IMR-90 (cell line): Measurements from ENCODE around the gene TSNAXIP1. TPM values are rescaled to one million over a fixed set of nuclear protein-coding genes. Genes with fewer than 3 reads are reported as not detected.

Source experiments
- ATAC-seq: fragments of 200-7000 bp; cut with Tn5 transposase; 2 replicates; pipeline ENCODE4 v1.9.1; 2020; ENCODE audit warnings: low read depth, mild to moderate bottlenecking, moderate library complexity
- BruUV-seq: library from RNA; stranded (reverse); fragments of 400-500 nt; replicated peaks from 2 replicates; lab custom pipeline; 2021; lab: Mats Ljungman, UMichigan
- CTCF ChIA-PET: fragments of 300-600 bp; formaldehyde crosslinking; extraction: SDS; loops from one replicate; lab custom pipeline; 2021; ENCODE audit warnings: antibody characterized with exemption; lab: Yijun Ruan, JAX
- POLR2A ChIA-PET: fragments of 300-600 bp; sonication (Branson Sonifier 250); formaldehyde crosslinking; loops from one replicate; lab custom pipeline; 2022; ENCODE audit warnings: antibody characterized with exemption; ENCODE audit not compliant: unreplicated experiment; lab: Charles Lee
- DNase-seq: peaks from one replicate; pipeline ENCODE4 v3.0.0; 2013
- H2AFZ ChIP-seq: replicated peaks from 2 replicates; pipeline ENCODE3; 2013; ENCODE audit warnings: low read length, mild to moderate bottlenecking; ENCODE audit not compliant: poor library complexity
- H2AK5ac ChIP-seq: 2 replicates; pipeline ENCODE4 v1.6.1; 2013; ENCODE audit warnings: low read depth, low read length, inconsistent platforms
- H2AK9ac ChIP-seq: replicated peaks from 2 replicates; pipeline ENCODE3; 2013; ENCODE audit warnings: mild to moderate bottlenecking, low read depth, low read length, moderate library complexity; ENCODE audit not compliant: poor library complexity
- H2BK120ac ChIP-seq: 2 replicates; pipeline ENCODE4 v1.6.1; 2013; ENCODE audit warnings: low read depth, low read length, inconsistent platforms
- H2BK15ac ChIP-seq: 3 replicates; pipeline ENCODE4 v1.6.1; 2013; ENCODE audit warnings: low read depth, low read length, inconsistent platforms
- H2BK20ac ChIP-seq: 2 replicates; pipeline ENCODE4 v1.6.1; 2013; ENCODE audit warnings: low read depth, mild to moderate bottlenecking, inconsistent platforms, low read length, moderate library complexity
- H2BK5ac ChIP-seq: 2 replicates; pipeline ENCODE4 v1.6.1; 2013; ENCODE audit warnings: mild to moderate bottlenecking, low read depth, low read length, inconsistent platforms; ENCODE audit not compliant: poor library complexity, severe bottlenecking
- H3K14ac ChIP-seq: replicated peaks from 2 replicates; pipeline ENCODE4 v1.6.1; 2013; ENCODE audit warnings: low read depth, low read length, inconsistent platforms
- H3K18ac ChIP-seq: 2 replicates; pipeline ENCODE4 v1.6.1; 2013; ENCODE audit warnings: low read depth, low read length, control low read depth
- H3K23ac ChIP-seq: 2 replicates; pipeline ENCODE4 v1.6.1; 2013; ENCODE audit warnings: low read depth, low read length, inconsistent platforms
- H3K27ac ChIP-seq: 2 replicates; pipeline ENCODE4 v1.5.1; 2013; ENCODE audit warnings: mild to moderate bottlenecking, control low read depth, low read length; ENCODE audit not compliant: insufficient read depth
- H3K27me3 ChIP-seq: 2 replicates; pipeline ENCODE4 v1.6.1; 2013; ENCODE audit warnings: low read length; ENCODE audit not compliant: control insufficient read depth, insufficient read depth
- H3K36me3 ChIP-seq: 2 replicates; pipeline ENCODE4 v1.6.1; 2013; ENCODE audit warnings: low read length, mixed read lengths; ENCODE audit not compliant: control insufficient read depth, insufficient read depth
- H3K4ac ChIP-seq: 2 replicates; pipeline ENCODE4 v1.6.1; 2013; ENCODE audit warnings: low read depth, low read length, inconsistent platforms
- H3K4me1 ChIP-seq: 2 replicates; pipeline ENCODE4 v1.6.1; 2013; ENCODE audit warnings: low read length, mixed read lengths; ENCODE audit not compliant: control insufficient read depth, insufficient read depth
- H3K4me2 ChIP-seq: 2 replicates; pipeline ENCODE4 v1.6.1; 2013; ENCODE audit warnings: low read depth, mild to moderate bottlenecking, control low read depth, low read length, moderate library complexity
- H3K4me3 ChIP-seq: 2 replicates; pipeline ENCODE4 v1.5.1; 2013; ENCODE audit warnings: low read depth, mild to moderate bottlenecking, control low read depth, low read length, moderate library complexity; ENCODE audit not compliant: insufficient read depth
- H3K56ac ChIP-seq: 2 replicates; pipeline ENCODE4 v1.6.1; 2013; ENCODE audit warnings: low read length, inconsistent platforms; ENCODE audit not compliant: insufficient read depth; ENCODE audit errors: extremely low read depth
- H3K79me1 ChIP-seq, 2 experiments: 2 replicates each; pipeline ENCODE4 v1.6.1; 2013; ENCODE audit warnings: low read length in 2 of 2, inconsistent platforms in 1 of 2, low read depth in 1 of 2
- H3K9ac ChIP-seq: 2 replicates; pipeline ENCODE4 v1.6.1; 2013; ENCODE audit warnings: low read depth, low read length, control low read depth
- H3K9me1 ChIP-seq: 2 replicates; pipeline ENCODE4 v1.6.1; 2013; ENCODE audit warnings: low read length, inconsistent platforms; ENCODE audit not compliant: insufficient read depth
- H3K9me3 ChIP-seq: 2 replicates; pipeline ENCODE4 v1.6.1; 2013; ENCODE audit warnings: low read length; ENCODE audit not compliant: control insufficient read depth, insufficient read depth
- H4K20me1 ChIP-seq: 2 replicates; pipeline ENCODE4 v1.6.1; 2013; ENCODE audit warnings: low read length, inconsistent platforms; ENCODE audit not compliant: insufficient read depth
- H4K5ac ChIP-seq: 2 replicates; pipeline ENCODE4 v1.6.1; 2013; ENCODE audit warnings: mild to moderate bottlenecking, low read depth, low read length, control low read depth
- H4K8ac ChIP-seq, 2 experiments: 2 replicates each; pipeline ENCODE4 v1.6.1; 2013; ENCODE audit warnings: low read depth in 2 of 2, low read length in 2 of 2, control low read depth in 1 of 2, inconsistent platforms in 1 of 2
- H4K91ac ChIP-seq: 2 replicates; pipeline ENCODE4 v1.6.1; 2013; ENCODE audit warnings: low read depth, low read length, inconsistent platforms; ENCODE audit not compliant: insufficient read depth
- CEBPB ChIP-seq: IDR thresholded peaks from 2 replicates; pipeline ENCODE4 v1.6.1; 2012; ENCODE audit warnings: low read depth, low read length, improper control_type of control experiment
- MAFK ChIP-seq: IDR thresholded peaks from 2 replicates; pipeline ENCODE4 v1.6.1; 2012; ENCODE audit warnings: low read depth, low read length, improper control_type of control experiment
- RFX5 ChIP-seq: IDR thresholded peaks from 2 replicates; pipeline ENCODE4 v1.8.0; 2012; ENCODE audit warnings: low read depth, mild to moderate bottlenecking, low read length, moderate library complexity
- SMC3 ChIP-seq: fragments of 150-350 bp; IDR thresholded peaks from 2 replicates; pipeline ENCODE4 v1.6.1; 2016; ENCODE audit warnings: low read depth, mild to moderate bottlenecking, antibody characterized with exemption, low read length, moderate library complexity
- WGBS, 2 experiments: methylation state at CpG; one replicate each; pipeline versions ENCODE4 v1.1.5 to v1.1.7; 2013; ENCODE audit warnings: missing lambda C conversion rate in 2 of 2; ENCODE audit not compliant: insufficient read length in 1 of 2; ENCODE audit errors: extremely low coverage in 2 of 2; 5-methylcytosine and 5-hydroxymethylcytosine counted together
- dilution Hi-C: fragments of 300-500 bp; cut with HindIII; formaldehyde crosslinking; loops from one replicate; pipeline ENCODE4 v1.14.3; 2018; ENCODE audit warnings: low sequenced_read_pairs; ENCODE audit not compliant: unreplicated experiment
- in situ Hi-C: fragments of 300-500 bp; cut with MboI; formaldehyde crosslinking; loops from 3 replicates; pipeline ENCODE4 v1.14.3; 2019; ENCODE audit warnings: low sequenced_read_pairs, inconsistent platforms, mixed read lengths
- intact Hi-C: fragments of 100-400 bp; cut with micrococcal nuclease; formaldehyde crosslinking; loops from 2 replicates; pipeline ENCODE4 v1.10.0; 2022
- polyA plus RNA-seq, 3 experiments: library from polyadenylated mRNA; depleted of rRNA; stranded (reverse); fragments of >200 nt; gene quantifications; 2 replicates each; pipeline ENCODE4 v1.2.3, GENCODE V29; 2012; ENCODE audit warnings: low replicate concordance in 1 of 3
- total RNA-seq: library from RNA; depleted of rRNA; stranded (reverse); fragments of >200 nt; gene quantifications from 2 replicates; pipeline ENCODE4 v1.2.3, GENCODE V29; 2012
- TF ChIP-seq, protein P1 (sequence below): conservative IDR thresholded peaks from 2 replicates; pipeline ENCODE4 v1.5.1; 2012; ENCODE audit warnings: mild to moderate bottlenecking, low read depth, low read length, improper control_type of control experiment
- TF ChIP-seq, protein P2 (sequence below): fragments of 150-350 bp; IDR thresholded peaks from 2 replicates; pipeline ENCODE4 v1.6.1; 2017; ENCODE audit warnings: mild to moderate bottlenecking, antibody characterized with exemption, low read length, low read depth
- TF ChIP-seq, protein P3 (sequence below): fragments of 150-350 bp; IDR thresholded peaks from 2 replicates; pipeline ENCODE4 v1.6.1; 2016; ENCODE audit warnings: low read depth, mild to moderate bottlenecking, low read length, moderate library complexity, borderline replicate concordance

TSNAXIP1 gene
- total and polyA plus RNA-seq, 2 of the 4 experiments (the other 2 are of a cell fraction) = 0.72 to 1.4 TPM

DNA sequence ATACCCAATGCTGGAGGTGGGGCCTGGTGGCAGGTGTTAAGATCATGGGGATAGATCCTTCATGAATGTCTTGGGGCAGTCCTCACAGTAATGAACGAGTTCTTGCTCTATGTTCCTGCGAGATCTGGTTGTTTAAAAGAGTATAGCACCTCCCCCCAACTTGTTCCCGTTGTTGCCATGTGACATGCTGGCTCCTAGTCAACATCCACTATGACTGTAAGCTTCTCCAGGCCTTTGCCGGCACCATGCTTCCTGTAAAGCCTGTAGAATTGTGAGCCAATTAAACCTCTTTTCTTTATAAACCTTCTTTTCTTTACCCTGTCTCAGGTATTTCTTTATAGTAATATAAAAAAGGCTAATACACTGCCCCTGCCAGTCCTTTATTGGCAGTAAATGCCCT, 33.6 kb upstream of the TSNAXIP1 start:
- Histone ChIP-seq H2AFZ (no peak overlapping the region), H3K4me1 (peaks cover 6% of the 10 kb centered on the region; the same call in 1 of the 2 replicates), H3K4me3 (no peak overlapping the region), H2BK120ac (no peak overlapping the region), H2AK9ac (no peak overlapping the region), H3K27me3 (no peaks in the 10 kb centered on the region), H2AK5ac (no peak overlapping the region), H3K79me1 (peaks cover 11 to 50% of the 10 kb centered on the region in 2 experiments), H4K20me1 (peaks cover 16% of the 10 kb centered on the region), H3K9me3 (no peaks in the 10 kb centered on the region), H3K9ac (no peak overlapping the region), H3K27ac (no peak overlapping the region), H3K23ac (no peak overlapping the region), H3K14ac (no peak overlapping the region), H3K36me3 (peaks cover 5% of the 10 kb centered on the region), H4K8ac (no peak overlapping the region), H2BK20ac (no peak overlapping the region), H4K91ac (no peak overlapping the region), H3K56ac (no peak overlapping the region), H2BK15ac (no peak overlapping the region), H4K5ac (no peak overlapping the region), H3K18ac (no peak overlapping the region), H3K4me2 (no peak overlapping the region), H2BK5ac (no peak overlapping the region), H3K4ac (no peak overlapping the region), H3K9me1 (peaks cover 13% of the 10 kb centered on the region; the same call in 1 of the 2 replicates)
- no peak; the same call in 1 of the 2 replicates for ATAC-seq
- no peak for DNase-seq
- no TSS peak for BruUV-seq
- dilution Hi-C loops (no loop called here), in situ Hi-C loops (no loop called here), intact Hi-C loops (no loop called here)
- no peak for TF ChIP-seq CEBPB
- TF ChIP-seq SMC3 = no peak
- TF ChIP-seq, protein P1, sequence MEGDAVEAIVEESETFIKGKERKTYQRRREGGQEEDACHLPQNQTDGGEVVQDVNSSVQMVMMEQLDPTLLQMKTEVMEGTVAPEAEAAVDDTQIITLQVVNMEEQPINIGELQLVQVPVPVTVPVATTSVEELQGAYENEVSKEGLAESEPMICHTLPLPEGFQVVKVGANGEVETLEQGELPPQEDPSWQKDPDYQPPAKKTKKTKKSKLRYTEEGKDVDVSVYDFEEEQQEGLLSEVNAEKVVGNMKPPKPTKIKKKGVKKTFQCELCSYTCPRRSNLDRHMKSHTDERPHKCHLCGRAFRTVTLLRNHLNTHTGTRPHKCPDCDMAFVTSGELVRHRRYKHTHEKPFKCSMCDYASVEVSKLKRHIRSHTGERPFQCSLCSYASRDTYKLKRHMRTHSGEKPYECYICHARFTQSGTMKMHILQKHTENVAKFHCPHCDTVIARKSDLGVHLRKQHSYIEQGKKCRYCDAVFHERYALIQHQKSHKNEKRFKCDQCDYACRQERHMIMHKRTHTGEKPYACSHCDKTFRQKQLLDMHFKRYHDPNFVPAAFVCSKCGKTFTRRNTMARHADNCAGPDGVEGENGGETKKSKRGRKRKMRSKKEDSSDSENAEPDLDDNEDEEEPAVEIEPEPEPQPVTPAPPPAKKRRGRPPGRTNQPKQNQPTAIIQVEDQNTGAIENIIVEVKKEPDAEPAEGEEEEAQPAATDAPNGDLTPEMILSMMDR = no peak
- TF ChIP-seq, protein P2, sequence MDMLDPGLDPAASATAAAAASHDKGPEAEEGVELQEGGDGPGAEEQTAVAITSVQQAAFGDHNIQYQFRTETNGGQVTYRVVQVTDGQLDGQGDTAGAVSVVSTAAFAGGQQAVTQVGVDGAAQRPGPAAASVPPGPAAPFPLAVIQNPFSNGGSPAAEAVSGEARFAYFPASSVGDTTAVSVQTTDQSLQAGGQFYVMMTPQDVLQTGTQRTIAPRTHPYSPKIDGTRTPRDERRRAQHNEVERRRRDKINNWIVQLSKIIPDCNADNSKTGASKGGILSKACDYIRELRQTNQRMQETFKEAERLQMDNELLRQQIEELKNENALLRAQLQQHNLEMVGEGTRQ = no peak
- TF ChIP-seq, protein P3, sequence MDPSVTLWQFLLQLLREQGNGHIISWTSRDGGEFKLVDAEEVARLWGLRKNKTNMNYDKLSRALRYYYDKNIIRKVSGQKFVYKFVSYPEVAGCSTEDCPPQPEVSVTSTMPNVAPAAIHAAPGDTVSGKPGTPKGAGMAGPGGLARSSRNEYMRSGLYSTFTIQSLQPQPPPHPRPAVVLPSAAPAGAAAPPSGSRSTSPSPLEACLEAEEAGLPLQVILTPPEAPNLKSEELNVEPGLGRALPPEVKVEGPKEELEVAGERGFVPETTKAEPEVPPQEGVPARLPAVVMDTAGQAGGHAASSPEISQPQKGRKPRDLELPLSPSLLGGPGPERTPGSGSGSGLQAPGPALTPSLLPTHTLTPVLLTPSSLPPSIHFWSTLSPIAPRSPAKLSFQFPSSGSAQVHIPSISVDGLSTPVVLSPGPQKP = no peak
- TF ChIP-seq MAFK = no peak
- TF ChIP-seq RFX5 = no peak
- CTCF ChIA-PET = no interaction called here
- WGBS, 2 experiments = no CpG with 5 or more reads among the region's 4 CpGs
- POLR2A ChIA-PET = no interaction called here
